Urinary bladder (tissue), 4 donors: Measurements from ENCODE around the gene PTPN11. TPM values are rescaled to one million over a fixed set of nuclear protein-coding genes. Genes with fewer than 3 reads are reported as not detected.
A peak's percentile ranks its signal among the peaks of the same experiment; 100 is the strongest.
"Not testable (repeated sequence)": the region's sequence is repeated elsewhere in the genome, so short reads cannot be mapped to it uniquely, and the experiment has no call there.

ENCODE experiments used
- DNase-seq: peaks from one replicate; pipeline ENCODE4 v3.0.0-alpha.2; 2015; ENCODE audit errors: extremely low spot score
- H3K27ac ChIP-seq: one replicate; pipeline ENCODE4 v1.5.1; 2013; ENCODE audit warnings: low read depth, mild to moderate bottlenecking, moderate library complexity
- H3K36me3 ChIP-seq: one replicate; pipeline ENCODE4 v1.6.1; 2013; ENCODE audit warnings: mild to moderate bottlenecking, moderate library complexity; ENCODE audit not compliant: insufficient read depth
- H3K4me1 ChIP-seq: one replicate; pipeline ENCODE4 v1.6.1; 2013; ENCODE audit warnings: mild to moderate bottlenecking, moderate library complexity; ENCODE audit not compliant: insufficient read depth
- H3K4me3 ChIP-seq: one replicate; pipeline ENCODE4 v1.5.1; 2013; ENCODE audit warnings: low read depth, low read length
- whole genome bisulfite sequencing: extraction: QIAGEN DNeasy Blood & Tissue Kit; methylation state at CpG from one replicate; pipeline ENCODE4 v1.1.7; 2013; 5-methylcytosine and 5-hydroxymethylcytosine counted together
- polyA plus RNA-seq: library from polyadenylated mRNA; stranded (reverse); fragments of 200-250 nt; gene quantifications from one replicate; pipeline ENCODE4 v1.2.3, GENCODE V29; 2013
- total RNA-seq: library from RNA; depleted of rRNA; stranded (reverse); fragments of >200 nt; gene quantifications from one replicate; pipeline ENCODE4 v1.2.3, GENCODE V29; 2014
- donor health status: healthy with polysubstance abuse.
- donor health status: healthy.

PTPN11 gene
- total RNA-seq: 68.2 TPM
- polyA plus RNA-seq: 65.7 TPM

- WGBS: under 1% methylated on average over 89 of the region's 89 CpGs
- H3K4me1 ChIP-seq: peaks cover 2% of the 10 kb centered on the region
- peak within 1 kb of the TSS; percentile 99 for H3K27ac ChIP-seq
- DNase-seq: peak; percentile 47
- no peaks in the 10 kb centered on the region for H3K36me3 ChIP-seq
- peak within 1 kb of the TSS; percentile 90 for H3K4me3 ChIP-seq
Observed at GRCh38 chr12:112418608-112419296, at the start of gene PTPN11. Gene PTPN11 (plus strand): TSS chr12:112418947. CDS start chr12:112419112, 165 bp downstream.

GRCh38 chr12:112370199-112370598, 48.5 kb upstream of the PTPN11 start:
- no peak overlapping the region for H3K27ac ChIP-seq
- no peak for DNase-seq
- H3K4me1 ChIP-seq: no peaks in the 10 kb centered on the region
- no peak overlapping the region for H3K4me3 ChIP-seq
- H3K36me3 ChIP-seq: no peaks in the 10 kb centered on the region
- 14% methylated on average over 1 of the region's 1 CpG for WGBS

- H3K27ac ChIP-seq: no peak overlapping the region
- H3K4me1 ChIP-seq: no peaks in the 10 kb centered on the region
- H3K4me3 ChIP-seq: no peak overlapping the region
- DNase-seq: no peak
- WGBS: 68% methylated on average over 8 of the region's 8 CpGs
- H3K36me3 ChIP-seq: no peaks in the 10 kb centered on the region
Observed at GRCh38 chr12:112370868-112371510, 47.8 kb upstream of the PTPN11 start.

- H3K4me1 ChIP-seq: no peaks in the 10 kb centered on the region
- no peak overlapping the region for H3K4me3 ChIP-seq
- no peak for DNase-seq
- no peaks in the 10 kb centered on the region for H3K36me3 ChIP-seq
- 77% methylated on average over 3 of the region's 3 CpGs for WGBS
- H3K27ac ChIP-seq: no peak overlapping the region
Observed at GRCh38 chr12:112374166-112374740, 44.5 kb upstream of the PTPN11 start.

GRCh38 chr12:112375105-112375504, 43.6 kb upstream of the PTPN11 start:
- no peak for DNase-seq
- H3K4me1 ChIP-seq: no peaks in the 10 kb centered on the region
- H3K27ac ChIP-seq: no peak overlapping the region
- no peak overlapping the region for H3K4me3 ChIP-seq
- WGBS: 79% methylated on average over 5 of the region's 5 CpGs
- H3K36me3 ChIP-seq: no peaks in the 10 kb centered on the region

- no peak overlapping the region for H3K27ac ChIP-seq
- H3K4me1 ChIP-seq: no peaks in the 10 kb centered on the region
- H3K4me3 ChIP-seq: peak overlapping the region; percentile 98
- WGBS: 64% methylated on average over 34 of the region's 34 CpGs
- no peak for DNase-seq
- no peaks in the 10 kb centered on the region for H3K36me3 ChIP-seq
Observed at GRCh38 chr12:112380663-112381405, 37.9 kb upstream of the PTPN11 start.

- DNase-seq: no peak
- H3K36me3 ChIP-seq: no peaks in the 10 kb centered on the region
- no peaks in the 10 kb centered on the region for H3K4me1 ChIP-seq
- H3K27ac ChIP-seq: peak overlapping the region; percentile 66
- WGBS: 15% methylated on average over 33 of the region's 33 CpGs
- peak overlapping the region; percentile 98 for H3K4me3 ChIP-seq
Observed at GRCh38 chr12:112381406-112381882, 37.3 kb upstream of the PTPN11 start.

GRCh38 chr12:112381883-112382796, 36.6 kb upstream of the PTPN11 start, which contains the start of gene HECTD4:
Gene HECTD4 (minus strand): TSS chr12:112382431. CDS start chr12:112382128, 303 bp downstream.
- Histone ChIP-seq H3K4me1 (no peaks in the 10 kb centered on the region), H3K27ac (peak within 1 kb of the TSS; percentile 80), H3K4me3 (peak within 1 kb of the TSS; percentile 98), H3K36me3 (no peaks in the 10 kb centered on the region)
- 38% methylated on average over 106 of the region's 106 CpGs for WGBS
- peak; percentile 58 for DNase-seq

- Histone ChIP-seq H3K4me1 (no peaks in the 10 kb centered on the region), H3K27ac (no peak overlapping the region), H3K4me3 (peak overlapping the region; percentile 98), H3K36me3 (no peaks in the 10 kb centered on the region)
- no peak for DNase-seq
- 94% methylated on average over 11 of the region's 11 CpGs for WGBS
Observed at GRCh38 chr12:112382866-112383265, 35.9 kb upstream of the PTPN11 start.

- Histone ChIP-seq H3K4me3 (no peak overlapping the region), H3K27ac (no peak overlapping the region), H3K4me1 (no peaks in the 10 kb centered on the region), H3K36me3 (no peaks in the 10 kb centered on the region)
- DNase-seq: no peak
- WGBS: 44% methylated on average over 3 of the region's 3 CpGs
Observed at GRCh38 chr12:112386726-112387125, 32.0 kb upstream of the PTPN11 start.

- WGBS: 87% methylated on average over 4 of the region's 4 CpGs
Observed at GRCh38 chr12:112389228-112389627, 29.5 kb upstream of the PTPN11 start.

GRCh38 chr12:112389922-112390654, 28.7 kb upstream of the PTPN11 start:
- H3K36me3 ChIP-seq, H3K4me3 ChIP-seq, H3K27ac ChIP-seq, H3K4me1 ChIP-seq, DNase-seq: not testable (repeated sequence)
- WGBS: 70% methylated on average over 3 of the region's 4 CpGs

More at GRCh38 chr12:112389228-112389627, 29.5 kb upstream of the PTPN11 start:
- DNase-seq: no peak
- H3K4me3 ChIP-seq: no peak overlapping the region
- H3K4me1 ChIP-seq: no peaks in the 10 kb centered on the region
- H3K27ac ChIP-seq: no peak overlapping the region
- no peaks in the 10 kb centered on the region for H3K36me3 ChIP-seq
